ENCODE measurements around the gene INKA2. TPM values are rescaled to one million over a fixed set of nuclear protein-coding genes. Genes with fewer than 3 reads are reported as not detected.
A peak's percentile ranks its signal among the peaks of the same experiment; 100 is the strongest.

INKA2 gene
- total RNA-seq: 4.5 TPM

GRCh38 chr1:111739194-111739924, at the start of gene INKA2:
Gene INKA2 (minus strand): TSS chr1:111739395. CDS start chr1:111739242, 153 bp downstream.
- FAIRE-seq: no peak
- DNase-seq (ENCODE audit: low spot score in 2 of 2): peak; percentile 80 to 84

GRCh38 chr1:111786669-111787207, 47.5 kb upstream of the INKA2 start:
- DNase-seq (ENCODE audit: low spot score in 2 of 2) (no peak), FAIRE-seq (no peak)

GRCh38 chr1:111784273-111784901, 45.2 kb upstream of the INKA2 start:
- FAIRE-seq: no peak
- no peak for DNase-seq (ENCODE audit: low spot score in 2 of 2)

GRCh38 chr1:111779546-111779945, 40.4 kb upstream of the INKA2 start:
- no peak for FAIRE-seq
- DNase-seq (ENCODE audit: low spot score in 2 of 2): no peak

- DNase-seq (ENCODE audit: low spot score in 2 of 2) (no peak), FAIRE-seq (no peak)
Measured at GRCh38 chr1:111778541-111779051, 39.4 kb upstream of the INKA2 start.

- no peak for FAIRE-seq
- DNase-seq (ENCODE audit: low spot score in 2 of 2): no peak
Measured at GRCh38 chr1:111778066-111778465, 38.9 kb upstream of the INKA2 start.

GRCh38 chr1:111777301-111777700, 38.1 kb upstream of the INKA2 start:
- no peak for FAIRE-seq
- DNase-seq (ENCODE audit: low spot score in 2 of 2): no peak

- FAIRE-seq (no peak), DNase-seq (ENCODE audit: low spot score in 2 of 2) (no peak)
Measured at GRCh38 chr1:111776861-111777260, 37.7 kb upstream of the INKA2 start.

- DNase-seq (ENCODE audit: low spot score in 2 of 2) (no peak), FAIRE-seq (no peak)
Measured at GRCh38 chr1:111776391-111776790, 37.2 kb upstream of the INKA2 start.

GRCh38 chr1:111775966-111776365, 36.8 kb upstream of the INKA2 start:
- DNase-seq (ENCODE audit: low spot score in 2 of 2) (no peak), FAIRE-seq (no peak)

GRCh38 chr1:111770916-111771315, 31.7 kb upstream of the INKA2 start:
- DNase-seq (ENCODE audit: low spot score in 2 of 2) (no peak), FAIRE-seq (no peak)

GRCh38 chr1:111769517-111770146, 30.4 kb upstream of the INKA2 start:
- peak; percentile 46 for DNase-seq (ENCODE audit: low spot score in 2 of 2)

GRCh38 chr1:111768625-111769024, 29.4 kb upstream of the INKA2 start:
- no peak for DNase-seq (ENCODE audit: low spot score in 2 of 2)
- FAIRE-seq: no peak

More at GRCh38 chr1:111769517-111770146, 30.4 kb upstream of the INKA2 start:
- peak; percentile 77 for FAIRE-seq

- DNase-seq (ENCODE audit: low spot score in 2 of 2) (no peak), FAIRE-seq (no peak)
Measured at GRCh38 chr1:111768023-111768422, 28.8 kb upstream of the INKA2 start.

GRCh38 chr1:111762332-111762731, 23.1 kb upstream of the INKA2 start:
- FAIRE-seq: no peak
- no peak for DNase-seq (ENCODE audit: low spot score in 2 of 2)

- DNase-seq (ENCODE audit: low spot score in 2 of 2): no peak
- FAIRE-seq: no peak
Measured at GRCh38 chr1:111761717-111762116, 22.5 kb upstream of the INKA2 start.

- no peak for FAIRE-seq
- no peak for DNase-seq (ENCODE audit: low spot score in 2 of 2)
Measured at GRCh38 chr1:111758373-111758772, 19.2 kb upstream of the INKA2 start.

GRCh38 chr1:111756124-111756513, 16.9 kb upstream of the INKA2 start:
- FAIRE-seq: no peak
- no peak for DNase-seq (ENCODE audit: low spot score in 2 of 2)

- FAIRE-seq (no peak), DNase-seq (ENCODE audit: low spot score in 2 of 2) (peak; percentile 93)
Measured at GRCh38 chr1:111755331-111756123, 16.3 kb upstream of the INKA2 start, which contains the start of gene DDX20. Gene DDX20 (plus strand): TSS chr1:111755901. CDS start chr1:111755925, 24 bp downstream.

- no peak for FAIRE-seq
Measured at GRCh38 chr1:111754984-111755330, 15.8 kb upstream of the INKA2 start.

More at GRCh38 chr1:111754984-111755330, 15.8 kb upstream of the INKA2 start:
- DNase-seq (ENCODE audit: low spot score in 2 of 2): peak; percentile 48 to 57

Measured in frontal cortex (tissue), 4 donors.